Testis (tissue), 2 donors: ENCODE measurements around the gene TMEM31.

Experiments
- POLR2A ChIP-seq: fragments of 450-650 bp; IDR thresholded peaks from one replicate; pipeline ENCODE4 v1.6.1; 2017; ENCODE audit warnings: antibody characterized with exemption, mild to moderate bottlenecking, moderate library complexity
- TF ChIP-seq, protein P1 (sequence below), 3 experiments: fragments of 450-650 bp in 2 of 3; fragments of 200-600 bp in 1 of 3; sonication (generic) in 1 of 3; IDR thresholded peaks; one replicate each; pipeline ENCODE4 v1.5.1; 2016 to 2019; ENCODE audit warnings: antibody characterized with exemption in 3 of 3, mild to moderate bottlenecking in 2 of 3, moderate library complexity in 1 of 3

DNA sequence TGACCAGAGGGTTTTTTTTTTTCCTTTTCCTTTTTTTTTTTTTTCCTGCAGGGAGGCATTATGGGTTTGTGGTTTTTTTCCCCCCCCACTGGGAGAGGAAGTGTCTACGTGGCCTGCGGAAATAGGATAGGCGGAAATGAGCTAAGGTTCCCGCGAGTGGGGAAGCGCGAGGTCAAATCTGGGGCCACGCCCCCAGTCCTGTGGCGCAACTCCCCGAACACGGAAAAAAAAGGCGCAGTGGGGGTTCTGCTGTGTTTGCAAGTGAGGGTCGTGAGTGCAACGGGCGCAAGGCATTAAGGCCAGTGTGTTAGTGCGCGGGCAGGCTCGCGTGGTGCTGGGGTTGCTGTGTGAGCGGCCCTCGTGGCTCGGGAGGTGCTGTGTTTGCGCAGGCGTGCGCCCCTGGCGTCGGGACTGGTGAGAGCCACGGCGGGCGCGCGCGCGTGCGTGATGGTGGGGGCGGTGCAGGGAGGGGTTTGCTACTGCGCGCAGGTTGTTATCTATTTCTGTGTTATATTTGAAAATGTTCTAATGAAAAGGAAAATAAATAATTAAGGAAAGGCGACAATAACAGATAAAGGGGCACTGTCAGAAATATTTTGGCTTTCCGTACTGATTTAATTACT is 23.5 kb upstream of the TMEM31 start:
- TF ChIP-seq, protein P1, sequence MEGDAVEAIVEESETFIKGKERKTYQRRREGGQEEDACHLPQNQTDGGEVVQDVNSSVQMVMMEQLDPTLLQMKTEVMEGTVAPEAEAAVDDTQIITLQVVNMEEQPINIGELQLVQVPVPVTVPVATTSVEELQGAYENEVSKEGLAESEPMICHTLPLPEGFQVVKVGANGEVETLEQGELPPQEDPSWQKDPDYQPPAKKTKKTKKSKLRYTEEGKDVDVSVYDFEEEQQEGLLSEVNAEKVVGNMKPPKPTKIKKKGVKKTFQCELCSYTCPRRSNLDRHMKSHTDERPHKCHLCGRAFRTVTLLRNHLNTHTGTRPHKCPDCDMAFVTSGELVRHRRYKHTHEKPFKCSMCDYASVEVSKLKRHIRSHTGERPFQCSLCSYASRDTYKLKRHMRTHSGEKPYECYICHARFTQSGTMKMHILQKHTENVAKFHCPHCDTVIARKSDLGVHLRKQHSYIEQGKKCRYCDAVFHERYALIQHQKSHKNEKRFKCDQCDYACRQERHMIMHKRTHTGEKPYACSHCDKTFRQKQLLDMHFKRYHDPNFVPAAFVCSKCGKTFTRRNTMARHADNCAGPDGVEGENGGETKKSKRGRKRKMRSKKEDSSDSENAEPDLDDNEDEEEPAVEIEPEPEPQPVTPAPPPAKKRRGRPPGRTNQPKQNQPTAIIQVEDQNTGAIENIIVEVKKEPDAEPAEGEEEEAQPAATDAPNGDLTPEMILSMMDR (IDR thresholded peaks at IDR 0.05), result peak in 2 of 3 experiments; percentile 38 to 46
- TF ChIP-seq POLR2A, result peak; percentile 10
